NCI-H1417 treated with DMSO at 0.1 percent for 48 hours (cell line): ENCODE data around the gene SP3.

Source experiments
- DNase-seq: peaks from one replicate; lab custom pipeline; 2025; lab: John Stamatoyannopoulos, UW

SP3 gene

GRCh38 chr2:173966274-173967098 is 1.3 kb upstream of the SP3 start:
- DNase-seq, result no peak

GRCh38 chr2:173964565-173965371 is 405 bp downstream of the SP3 start:
- no peak for DNase-seq

- DNase-seq, result no peak
These were observed 1.2 kb downstream of the SP3 start for GRCh38 chr2:173963817-173964564.

- no peak for DNase-seq
These were observed 1.8 kb downstream of the SP3 start for GRCh38 chr2:173963323-173963816.

GRCh38 chr2:173962583-173963110 is 2.5 kb downstream of the SP3 start:
- DNase-seq, result no peak

- no peak for DNase-seq
These were observed 3.1 kb downstream of the SP3 start for GRCh38 chr2:173962031-173962430.

GRCh38 chr2:173961346-173961705 is 3.8 kb downstream of the SP3 start:
- no peak for DNase-seq

- no peak for DNase-seq
These were observed 5.3 kb downstream of the SP3 start for GRCh38 chr2:173959909-173960308.

GRCh38 chr2:173959358-173959884 is 5.8 kb downstream of the SP3 start:
- no peak for DNase-seq

- no peak for DNase-seq
These were observed 6.9 kb downstream of the SP3 start for GRCh38 chr2:173958198-173958846.

- no peak for DNase-seq
These were observed 7.7 kb downstream of the SP3 start for GRCh38 chr2:173957517-173957916.

GRCh38 chr2:173956454-173956853 is 8.7 kb downstream of the SP3 start:
- no peak for DNase-seq

GRCh38 chr2:173955867-173956266 is 9.3 kb downstream of the SP3 start:
- no peak for DNase-seq

GRCh38 chr2:173955004-173955403 is 10.2 kb downstream of the SP3 start:
- no peak for DNase-seq

GRCh38 chr2:173953047-173953424 is 12.1 kb downstream of the SP3 start:
- DNase-seq, result no peak

- no peak for DNase-seq
These were observed 12.7 kb downstream of the SP3 start for GRCh38 chr2:173952267-173953046.

GRCh38 chr2:173948842-173949241 is 16.3 kb downstream of the SP3 start:
- DNase-seq, result no peak

- no peak for DNase-seq
These were observed 17.0 kb downstream of the SP3 start for GRCh38 chr2:173948198-173948597.

GRCh38 chr2:173947131-173947530 is 18.0 kb downstream of the SP3 start:
- no peak for DNase-seq

- DNase-seq, result no peak
These were observed 21.4 kb downstream of the SP3 start for GRCh38 chr2:173943738-173944137.
